PFSK-1 (cell line): ENCODE results near the gene FAM13A.

ENCODE experiments used
- FOXP2 ChIP-seq: optimal IDR thresholded peaks from 2 replicates; pipeline ENCODE3; 2011; ENCODE audit warnings: borderline replicate concordance, control low read depth, inconsistent platforms; ENCODE audit not compliant: insufficient read depth; ENCODE audit errors: extremely low read length, extremely low read depth
- POLR2AphosphoS5 ChIP-seq: IDR thresholded peaks from 2 replicates; pipeline ENCODE4 v1.6.1; 2012; ENCODE audit warnings: low read depth, mild to moderate bottlenecking, control low read depth, low read length, moderate library complexity
- SIN3A ChIP-seq: IDR thresholded peaks from 2 replicates; pipeline ENCODE4 v1.6.1; 2012; ENCODE audit warnings: mild to moderate bottlenecking, low read length, moderate library complexity, borderline replicate concordance; ENCODE audit not compliant: insufficient read depth
- TAF1 ChIP-seq: IDR thresholded peaks from 2 replicates; pipeline ENCODE4 v1.6.1; 2012; ENCODE audit warnings: low read length, control low read depth, borderline replicate concordance; ENCODE audit not compliant: insufficient read depth
- TF ChIP-seq, protein P1 (sequence below), 2 experiments: IDR thresholded peaks; 2 replicates each; pipeline versions ENCODE4 v1.6.1 to v1.8.0; 2011 to 2012; ENCODE audit warnings: low read depth in 2 of 2, low read length in 2 of 2, control low read depth in 1 of 2, inconsistent platforms in 1 of 2, mild to moderate bottlenecking in 1 of 2, moderate library complexity in 1 of 2; ENCODE audit not compliant: insufficient read depth in 1 of 2

DNA sequence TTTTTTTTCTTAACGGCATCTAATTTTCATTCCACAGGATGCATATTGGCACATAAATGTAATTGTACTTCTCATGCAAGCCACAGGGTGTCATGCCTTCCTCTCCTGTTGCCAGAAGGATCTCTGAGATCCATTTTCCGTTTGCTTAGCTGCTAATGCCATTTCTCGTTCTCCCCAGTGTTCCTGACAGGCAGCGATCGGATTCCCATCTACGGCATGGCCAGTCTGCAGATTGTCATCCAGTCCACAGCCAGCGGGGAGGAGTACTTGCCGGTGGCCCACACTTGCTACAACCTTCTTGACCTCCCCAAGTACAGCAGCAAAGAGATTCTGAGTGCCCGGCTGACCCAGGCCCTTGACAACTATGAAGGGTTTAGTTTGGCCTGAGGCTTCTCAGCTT is 350.4 kb downstream of the FAM13A start:
- TF ChIP-seq, protein P1, sequence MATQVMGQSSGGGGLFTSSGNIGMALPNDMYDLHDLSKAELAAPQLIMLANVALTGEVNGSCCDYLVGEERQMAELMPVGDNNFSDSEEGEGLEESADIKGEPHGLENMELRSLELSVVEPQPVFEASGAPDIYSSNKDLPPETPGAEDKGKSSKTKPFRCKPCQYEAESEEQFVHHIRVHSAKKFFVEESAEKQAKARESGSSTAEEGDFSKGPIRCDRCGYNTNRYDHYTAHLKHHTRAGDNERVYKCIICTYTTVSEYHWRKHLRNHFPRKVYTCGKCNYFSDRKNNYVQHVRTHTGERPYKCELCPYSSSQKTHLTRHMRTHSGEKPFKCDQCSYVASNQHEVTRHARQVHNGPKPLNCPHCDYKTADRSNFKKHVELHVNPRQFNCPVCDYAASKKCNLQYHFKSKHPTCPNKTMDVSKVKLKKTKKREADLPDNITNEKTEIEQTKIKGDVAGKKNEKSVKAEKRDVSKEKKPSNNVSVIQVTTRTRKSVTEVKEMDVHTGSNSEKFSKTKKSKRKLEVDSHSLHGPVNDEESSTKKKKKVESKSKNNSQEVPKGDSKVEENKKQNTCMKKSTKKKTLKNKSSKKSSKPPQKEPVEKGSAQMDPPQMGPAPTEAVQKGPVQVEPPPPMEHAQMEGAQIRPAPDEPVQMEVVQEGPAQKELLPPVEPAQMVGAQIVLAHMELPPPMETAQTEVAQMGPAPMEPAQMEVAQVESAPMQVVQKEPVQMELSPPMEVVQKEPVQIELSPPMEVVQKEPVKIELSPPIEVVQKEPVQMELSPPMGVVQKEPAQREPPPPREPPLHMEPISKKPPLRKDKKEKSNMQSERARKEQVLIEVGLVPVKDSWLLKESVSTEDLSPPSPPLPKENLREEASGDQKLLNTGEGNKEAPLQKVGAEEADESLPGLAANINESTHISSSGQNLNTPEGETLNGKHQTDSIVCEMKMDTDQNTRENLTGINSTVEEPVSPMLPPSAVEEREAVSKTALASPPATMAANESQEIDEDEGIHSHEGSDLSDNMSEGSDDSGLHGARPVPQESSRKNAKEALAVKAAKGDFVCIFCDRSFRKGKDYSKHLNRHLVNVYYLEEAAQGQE (IDR thresholded peaks at IDR 0.05; ENCODE audit: insufficient read depth in 1 of 2, low read depth in 2 of 2, low read length in 2 of 2), result no peak
- no peak for TF ChIP-seq TAF1
- no peak for TF ChIP-seq POLR2AphosphoS5
- TF ChIP-seq SIN3A, result no peak
- no peak for TF ChIP-seq FOXP2
